ENCODE data around the gene PABPN1L. TPM values are rescaled to one million over a fixed set of nuclear protein-coding genes. Genes with fewer than 3 reads are reported as not detected.

PABPN1L gene
- total RNA-seq, 1 experiment from 2014 or later, result not detected

DNA sequence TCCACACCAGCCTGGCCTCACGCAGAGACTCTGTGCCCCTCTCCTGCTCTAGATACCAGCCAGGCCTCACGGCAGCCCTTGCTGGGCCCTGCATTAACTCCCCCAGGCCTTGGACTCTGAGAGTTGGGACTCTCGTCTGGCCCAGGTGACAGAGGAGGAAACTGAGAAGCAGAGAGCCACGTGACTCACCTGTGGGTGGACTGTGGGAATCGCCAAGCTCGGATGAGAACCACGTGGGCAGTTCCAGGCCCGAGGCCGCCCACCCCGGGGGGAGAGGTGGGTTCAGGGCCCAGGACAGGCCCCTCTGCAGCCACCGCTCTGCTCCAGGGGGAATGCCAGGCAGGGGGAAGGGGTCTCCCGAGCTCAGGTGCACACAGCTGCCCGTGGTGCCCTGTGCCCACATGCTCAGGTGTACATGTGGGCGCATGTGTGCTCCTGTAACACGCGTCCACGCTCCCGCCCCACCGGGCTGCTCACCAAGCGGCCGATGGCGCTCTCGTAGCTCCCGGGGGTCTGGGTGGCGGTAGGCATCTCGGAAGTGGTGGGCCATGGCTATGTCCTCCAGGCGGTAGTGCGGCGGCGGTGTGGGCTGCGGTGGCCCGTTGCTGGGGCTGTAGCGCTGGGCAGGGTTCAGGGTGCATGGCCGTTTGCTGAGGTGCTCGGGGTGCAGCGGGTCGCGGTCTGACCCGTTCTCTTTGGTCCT, 18.3 kb upstream of the PABPN1L start:
- no peaks in the 10 kb centered on the region for H3K4me1 ChIP-seq (ENCODE audit: low read length)
- H4K20me1 ChIP-seq (ENCODE audit: insufficient read depth, low read depth, low read length), result no peaks in the 10 kb centered on the region
- H3K27ac ChIP-seq (ENCODE audit: low read length), result no peak overlapping the region
- H3K9me3 ChIP-seq (ENCODE audit: low read length), result no peaks in the 10 kb centered on the region
- no peak overlapping the region for H3K4me2 ChIP-seq (ENCODE audit: low read depth, low read length, poor library complexity, severe bottlenecking)
- H3K36me3 ChIP-seq (ENCODE audit: insufficient read depth, low read length), result no peaks in the 10 kb centered on the region
- H2AFZ ChIP-seq (ENCODE audit: low read length), result no peak overlapping the region
- H3K9ac ChIP-seq (ENCODE audit: low read length), result no peak overlapping the region
- no peaks in the 10 kb centered on the region for H3K9me2 ChIP-seq (replicated peaks; ENCODE audit: insufficient read depth, low read length)
- H3K79me2 ChIP-seq (ENCODE audit: low read length), result no peaks in the 10 kb centered on the region
- H3K27me3 ChIP-seq (ENCODE audit: low read length), result no peaks in the 10 kb centered on the region
- H3K4me3 ChIP-seq (ENCODE audit: low read length), result no peak overlapping the region
- DNase-seq, result no peak

GRCh38 chr16:88883946-88884345, 17.5 kb upstream of the PABPN1L start:
- Histone ChIP-seq H2AFZ (ENCODE audit: low read length) (no peak overlapping the region), H3K79me2 (ENCODE audit: low read length) (no peaks in the 10 kb centered on the region), H3K4me2 (ENCODE audit: low read depth, low read length, poor library complexity, severe bottlenecking) (no peak overlapping the region), H3K36me3 (ENCODE audit: insufficient read depth, low read length) (no peaks in the 10 kb centered on the region), H3K9me2 (replicated peaks; ENCODE audit: insufficient read depth, low read length) (no peaks in the 10 kb centered on the region), H3K4me1 (ENCODE audit: low read length) (no peaks in the 10 kb centered on the region), H3K9ac (ENCODE audit: low read length) (no peak overlapping the region), H4K20me1 (ENCODE audit: insufficient read depth, low read depth, low read length) (no peaks in the 10 kb centered on the region), H3K9me3 (ENCODE audit: low read length) (no peaks in the 10 kb centered on the region), H3K4me3 (ENCODE audit: low read length) (no peak overlapping the region), H3K27me3 (ENCODE audit: low read length) (no peaks in the 10 kb centered on the region), H3K27ac (ENCODE audit: low read length) (no peak overlapping the region)
- no peak for DNase-seq

- Histone ChIP-seq H3K27ac (ENCODE audit: low read length) (no peak overlapping the region), H4K20me1 (ENCODE audit: insufficient read depth, low read depth, low read length) (no peaks in the 10 kb centered on the region), H3K27me3 (ENCODE audit: low read length) (no peaks in the 10 kb centered on the region), H3K4me1 (ENCODE audit: low read length) (no peaks in the 10 kb centered on the region), H3K9me2 (replicated peaks; ENCODE audit: insufficient read depth, low read length) (no peaks in the 10 kb centered on the region), H3K9ac (ENCODE audit: low read length) (no peak overlapping the region), H3K9me3 (ENCODE audit: low read length) (no peaks in the 10 kb centered on the region), H3K4me3 (ENCODE audit: low read length) (no peak overlapping the region), H3K36me3 (ENCODE audit: insufficient read depth, low read length) (no peaks in the 10 kb centered on the region), H2AFZ (ENCODE audit: low read length) (no peak overlapping the region), H3K4me2 (ENCODE audit: low read depth, low read length, poor library complexity, severe bottlenecking) (no peak overlapping the region), H3K79me2 (ENCODE audit: low read length) (no peaks in the 10 kb centered on the region)
- DNase-seq, result no peak
Observed at GRCh38 chr16:88883117-88883895, 16.8 kb upstream of the PABPN1L start.

GRCh38 chr16:88882358-88883030, 16.0 kb upstream of the PABPN1L start:
- DNase-seq, result peak; percentile 81
- Histone ChIP-seq H3K9me2 (replicated peaks; ENCODE audit: insufficient read depth, low read length) (no peaks in the 10 kb centered on the region), H3K9me3 (ENCODE audit: low read length) (no peaks in the 10 kb centered on the region), H3K27ac (ENCODE audit: low read length) (no peak overlapping the region), H3K36me3 (ENCODE audit: insufficient read depth, low read length) (no peaks in the 10 kb centered on the region), H3K27me3 (ENCODE audit: low read length) (no peaks in the 10 kb centered on the region), H2AFZ (ENCODE audit: low read length) (no peak overlapping the region), H3K79me2 (ENCODE audit: low read length) (no peaks in the 10 kb centered on the region), H3K9ac (ENCODE audit: low read length) (no peak overlapping the region), H3K4me2 (ENCODE audit: low read depth, low read length, poor library complexity, severe bottlenecking) (no peak overlapping the region), H3K4me3 (ENCODE audit: low read length) (no peak overlapping the region), H3K4me1 (ENCODE audit: low read length) (no peaks in the 10 kb centered on the region), H4K20me1 (ENCODE audit: insufficient read depth, low read depth, low read length) (no peaks in the 10 kb centered on the region)

DNA sequence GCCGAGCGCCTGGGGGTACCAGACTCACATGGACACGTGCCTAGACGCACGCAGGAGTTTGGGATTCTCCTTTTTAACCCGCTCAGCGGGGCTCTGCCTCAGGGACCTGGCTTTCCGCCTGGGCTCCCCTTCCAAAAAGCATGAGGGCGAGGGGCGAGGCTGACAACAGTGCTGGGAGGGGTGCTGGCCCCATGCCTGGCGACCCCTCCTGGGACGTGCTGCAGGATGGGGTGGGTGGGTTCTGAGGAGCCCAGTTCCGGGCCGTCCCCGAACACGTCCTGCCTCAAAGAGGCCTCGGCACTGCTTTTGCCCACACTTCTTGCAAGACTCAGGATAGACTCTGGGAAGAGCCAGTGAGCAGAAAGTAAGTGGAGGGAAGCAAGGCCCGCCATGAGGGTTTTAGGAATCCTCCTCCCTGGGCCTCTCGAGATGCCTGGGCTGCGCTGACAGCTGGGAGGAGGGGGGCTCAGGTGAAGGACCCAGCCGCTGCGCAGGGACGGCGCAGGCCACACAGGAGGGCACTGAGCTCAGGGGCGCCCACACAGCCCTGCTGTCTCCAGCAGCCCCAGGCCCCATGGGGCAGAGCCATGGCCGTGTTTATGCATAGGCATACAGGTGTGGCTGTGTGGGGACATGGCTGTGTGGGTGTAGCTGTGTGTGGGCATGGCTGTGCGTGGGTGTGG, 15.4 kb upstream of the PABPN1L start:
- Histone ChIP-seq H3K4me2 (ENCODE audit: low read depth, low read length, poor library complexity, severe bottlenecking) (no peak overlapping the region), H3K9me3 (ENCODE audit: low read length) (no peaks in the 10 kb centered on the region), H3K4me3 (ENCODE audit: low read length) (no peak overlapping the region), H3K9ac (ENCODE audit: low read length) (no peak overlapping the region), H3K4me1 (ENCODE audit: low read length) (no peaks in the 10 kb centered on the region), H4K20me1 (ENCODE audit: insufficient read depth, low read depth, low read length) (no peaks in the 10 kb centered on the region), H3K36me3 (ENCODE audit: insufficient read depth, low read length) (no peaks in the 10 kb centered on the region), H3K79me2 (ENCODE audit: low read length) (no peaks in the 10 kb centered on the region), H2AFZ (ENCODE audit: low read length) (no peak overlapping the region), H3K27me3 (ENCODE audit: low read length) (no peaks in the 10 kb centered on the region), H3K27ac (ENCODE audit: low read length) (no peak overlapping the region), H3K9me2 (replicated peaks; ENCODE audit: insufficient read depth, low read length) (no peaks in the 10 kb centered on the region)
- no peak for DNase-seq

DNA sequence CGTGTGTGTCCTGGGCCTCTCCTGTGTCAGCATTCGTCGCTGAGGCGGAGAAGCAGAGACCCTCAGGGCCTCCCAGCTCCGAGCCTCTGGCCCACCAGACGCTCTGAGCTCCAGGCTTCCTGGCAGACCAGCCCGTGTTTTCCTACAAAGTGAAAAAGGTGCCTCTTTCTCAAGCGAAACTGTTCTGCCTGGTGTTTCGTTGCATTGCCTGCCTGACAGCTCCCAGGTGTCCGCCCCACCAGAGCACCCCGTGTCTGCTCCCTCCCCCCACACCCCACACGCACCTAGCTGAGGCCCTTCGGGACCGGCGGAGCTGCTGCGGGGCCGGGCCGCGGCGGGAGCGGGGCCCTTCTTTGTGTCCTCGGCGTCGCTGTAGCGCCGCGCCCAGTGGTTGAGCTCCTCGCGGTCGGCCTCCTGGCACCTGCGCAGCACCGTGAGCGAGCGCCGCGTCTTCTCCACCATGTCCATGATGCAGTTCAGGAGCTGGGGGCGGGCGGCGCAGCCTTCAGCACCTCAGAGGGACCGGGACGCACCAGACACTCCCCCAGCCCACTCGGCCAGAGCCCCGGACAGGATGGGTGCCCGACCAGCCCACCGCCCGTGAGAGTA, 14.7 kb upstream of the PABPN1L start:
- Histone ChIP-seq H4K20me1 (ENCODE audit: insufficient read depth, low read depth, low read length) (no peaks in the 10 kb centered on the region), H3K27ac (ENCODE audit: low read length) (no peak overlapping the region), H3K9ac (ENCODE audit: low read length) (no peak overlapping the region)

GRCh38 chr16:88880226-88881006, 14.0 kb upstream of the PABPN1L start:
- Histone ChIP-seq H3K36me3 (ENCODE audit: insufficient read depth, low read length) (no peaks in the 10 kb centered on the region), H3K4me2 (ENCODE audit: low read depth, low read length, poor library complexity, severe bottlenecking) (no peak overlapping the region), H3K9me3 (ENCODE audit: low read length) (no peaks in the 10 kb centered on the region), H4K20me1 (ENCODE audit: insufficient read depth, low read depth, low read length) (no peaks in the 10 kb centered on the region), H3K4me3 (ENCODE audit: low read length) (no peak overlapping the region), H3K27ac (ENCODE audit: low read length) (no peak overlapping the region), H3K27me3 (ENCODE audit: low read length) (no peaks in the 10 kb centered on the region), H3K9ac (ENCODE audit: low read length) (no peak overlapping the region), H3K79me2 (ENCODE audit: low read length) (no peaks in the 10 kb centered on the region), H2AFZ (ENCODE audit: low read length) (no peak overlapping the region), H3K4me1 (ENCODE audit: low read length) (no peaks in the 10 kb centered on the region), H3K9me2 (replicated peaks; ENCODE audit: insufficient read depth, low read length) (no peaks in the 10 kb centered on the region)
- DNase-seq, result no peak

More for the DNA sequence above, 14.7 kb upstream of the PABPN1L start:
- Histone ChIP-seq H2AFZ (ENCODE audit: low read length) (no peak overlapping the region), H3K4me1 (ENCODE audit: low read length) (no peaks in the 10 kb centered on the region), H3K36me3 (ENCODE audit: insufficient read depth, low read length) (no peaks in the 10 kb centered on the region), H3K4me2 (ENCODE audit: low read depth, low read length, poor library complexity, severe bottlenecking) (no peak overlapping the region), H3K79me2 (ENCODE audit: low read length) (no peaks in the 10 kb centered on the region), H3K4me3 (ENCODE audit: low read length) (no peak overlapping the region), H3K9me2 (replicated peaks; ENCODE audit: insufficient read depth, low read length) (no peaks in the 10 kb centered on the region), H3K27me3 (ENCODE audit: low read length) (no peaks in the 10 kb centered on the region), H3K9me3 (ENCODE audit: low read length) (no peaks in the 10 kb centered on the region)
- no peak for DNase-seq
